Glutamatergic neuron (in vitro differentiated cells): ENCODE results near the gene GLTP. TPM values are rescaled to one million over a fixed set of nuclear protein-coding genes. Genes with fewer than 3 reads are reported as not detected.

Source experiments
- DNase-seq: peaks from one replicate; pipeline ENCODE4 v3.0.0; 2022
- H3K27ac Mint-ChIP-seq: one replicate; pipeline ENCODE4 v1.8.0; 2020; ENCODE audit warnings: mild to moderate bottlenecking, mixed read lengths, inconsistent platforms; ENCODE audit not compliant: unreplicated experiment
- H3K27me3 Mint-ChIP-seq: one replicate; pipeline ENCODE4 v1.8.0; 2020; ENCODE audit warnings: mild to moderate bottlenecking, moderate library complexity, mixed read lengths, inconsistent platforms; ENCODE audit not compliant: unreplicated experiment
- H3K36me3 Mint-ChIP-seq: one replicate; pipeline ENCODE4 v1.8.0; 2020; ENCODE audit warnings: mild to moderate bottlenecking, mixed read lengths, inconsistent platforms; ENCODE audit not compliant: unreplicated experiment
- H3K4me1 Mint-ChIP-seq: one replicate; pipeline ENCODE4 v1.8.0; 2020; ENCODE audit warnings: mild to moderate bottlenecking, low read depth, mixed read lengths, inconsistent platforms; ENCODE audit not compliant: unreplicated experiment
- H3K4me3 Mint-ChIP-seq: one replicate; pipeline ENCODE4 v1.8.0; 2020; ENCODE audit warnings: mild to moderate bottlenecking, mixed read lengths, inconsistent platforms; ENCODE audit not compliant: unreplicated experiment
- H3K9me3 Mint-ChIP-seq: one replicate; pipeline ENCODE4 v1.8.0; 2020; ENCODE audit warnings: mild to moderate bottlenecking, moderate library complexity, mixed read lengths, inconsistent platforms; ENCODE audit not compliant: unreplicated experiment
- CTCF ChIP-seq: fragments of 200-600 bp; sonication (generic); IDR thresholded peaks from one replicate; pipeline ENCODE4 v1.5.0; 2021; ENCODE audit not compliant: partially characterized antibody, unreplicated experiment
- total RNA-seq: library from RNA; stranded (reverse); fragmentation: NEBNext Ultra II Directional; extraction: Animal tissue kit (Norgen Biotek cat#: 25700); gene quantifications from one replicate; pipeline ENCODE4 v1.2.1, GENCODE V29; 2021; ENCODE audit not compliant: unreplicated experiment

Gene GLTP
- total RNA-seq, 1 donor from 2014 or later = 22.6 TPM

- H3K27ac Mint-ChIP-seq = no peak overlapping the region
- no peak for TF ChIP-seq CTCF
- no peak for DNase-seq
- H3K36me3 Mint-ChIP-seq = no peaks in the 10 kb centered on the region
- peaks cover 5% of the 10 kb centered on the region for H3K9me3 Mint-ChIP-seq
- no peaks in the 10 kb centered on the region for H3K4me1 Mint-ChIP-seq
- H3K27me3 Mint-ChIP-seq = peaks cover 1% of the 10 kb centered on the region
- no peak overlapping the region for H3K4me3 Mint-ChIP-seq
These were observed 39.0 kb downstream of the GLTP start for GRCh38 chr12:109841356-109841755.

- no peak for TF ChIP-seq CTCF
- H3K9me3 Mint-ChIP-seq = peaks cover 5% of the 10 kb centered on the region
- H3K36me3 Mint-ChIP-seq = no peaks in the 10 kb centered on the region
- peak overlapping the region; percentile 62 for H3K27ac Mint-ChIP-seq
- no peak for DNase-seq
- H3K27me3 Mint-ChIP-seq = peaks cover 3% of the 10 kb centered on the region
- H3K4me3 Mint-ChIP-seq = no peak overlapping the region
- no peaks in the 10 kb centered on the region for H3K4me1 Mint-ChIP-seq
These were observed 39.9 kb downstream of the GLTP start for GRCh38 chr12:109840305-109841074.

GRCh38 chr12:109839444-109839843 lies 40.9 kb downstream of the GLTP start:
- H3K4me1 Mint-ChIP-seq = no peaks in the 10 kb centered on the region
- peaks cover 5% of the 10 kb centered on the region for H3K9me3 Mint-ChIP-seq
- no peak overlapping the region for H3K4me3 Mint-ChIP-seq
- peaks cover 5% of the 10 kb centered on the region for H3K27me3 Mint-ChIP-seq
- no peaks in the 10 kb centered on the region for H3K36me3 Mint-ChIP-seq
- no peak for DNase-seq
- no peak for TF ChIP-seq CTCF
- no peak overlapping the region for H3K27ac Mint-ChIP-seq

GRCh38 chr12:109836916-109837315 lies 43.4 kb downstream of the GLTP start:
- no peak for DNase-seq
- TF ChIP-seq CTCF = no peak
- Mint-ChIP-seq H3K27me3 (peaks cover 5% of the 10 kb centered on the region), H3K9me3 (peaks cover 5% of the 10 kb centered on the region), H3K4me3 (no peak overlapping the region), H3K27ac (no peak overlapping the region), H3K4me1 (no peaks in the 10 kb centered on the region), H3K36me3 (no peaks in the 10 kb centered on the region)

GRCh38 chr12:109835827-109836226 lies 44.5 kb downstream of the GLTP start:
- TF ChIP-seq CTCF = no peak
- H3K27me3 Mint-ChIP-seq = peaks cover 5% of the 10 kb centered on the region
- DNase-seq = no peak
- no peaks in the 10 kb centered on the region for H3K36me3 Mint-ChIP-seq
- no peaks in the 10 kb centered on the region for H3K4me1 Mint-ChIP-seq
- no peak overlapping the region for H3K4me3 Mint-ChIP-seq
- peaks cover 2% of the 10 kb centered on the region for H3K9me3 Mint-ChIP-seq
- no peak overlapping the region for H3K27ac Mint-ChIP-seq
